ENCODE results near the gene P4HB.

Gene P4HB

DNA sequence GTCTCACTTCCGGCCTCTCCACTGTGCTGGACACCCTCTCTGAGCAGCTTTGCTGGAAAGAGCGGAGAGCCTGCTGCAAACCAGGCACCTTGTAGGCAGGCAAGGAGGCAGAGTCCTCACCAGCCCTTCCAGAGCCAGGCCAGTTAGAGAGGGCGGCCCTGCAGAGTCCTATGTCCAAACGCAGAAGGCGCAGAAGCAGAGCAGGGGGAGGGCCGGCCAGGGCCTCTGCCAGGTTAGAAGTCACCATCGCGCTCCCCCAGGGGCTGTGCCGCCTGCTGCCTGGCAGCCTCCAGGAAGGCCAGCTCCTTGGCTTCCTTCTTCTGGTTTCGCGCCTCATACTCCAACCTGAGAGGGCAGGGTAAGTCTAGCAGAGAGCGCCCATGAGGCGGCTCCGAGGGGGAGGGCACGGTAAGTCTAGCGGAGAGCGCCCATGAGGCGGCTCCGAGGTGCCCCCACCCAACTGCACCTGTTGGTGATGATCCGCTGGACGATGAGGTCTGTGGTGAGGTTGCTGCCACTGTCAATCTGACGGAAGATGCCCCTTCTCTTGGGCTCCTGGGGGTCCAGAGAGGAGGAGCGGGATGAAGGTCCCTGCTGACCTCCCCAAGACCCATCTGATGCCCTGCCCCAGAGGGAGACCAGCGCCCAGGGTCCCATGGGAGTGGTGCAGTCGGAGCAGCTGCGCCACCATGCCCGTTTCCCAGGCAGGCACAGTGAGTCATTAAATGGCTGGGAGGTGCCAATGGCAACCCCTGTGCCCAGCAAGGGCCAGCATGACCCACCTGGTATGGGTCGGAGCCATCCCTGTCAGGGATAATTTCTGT, 44.5 kb upstream of the P4HB start:
- no peak for TF ChIP-seq CTCF (IDR thresholded peaks at IDR 0.05)

- no peak for TF ChIP-seq CTCF (IDR thresholded peaks at IDR 0.05)
Measured at GRCh38 chr17:81903896-81904599, 43.7 kb upstream of the P4HB start.

DNA sequence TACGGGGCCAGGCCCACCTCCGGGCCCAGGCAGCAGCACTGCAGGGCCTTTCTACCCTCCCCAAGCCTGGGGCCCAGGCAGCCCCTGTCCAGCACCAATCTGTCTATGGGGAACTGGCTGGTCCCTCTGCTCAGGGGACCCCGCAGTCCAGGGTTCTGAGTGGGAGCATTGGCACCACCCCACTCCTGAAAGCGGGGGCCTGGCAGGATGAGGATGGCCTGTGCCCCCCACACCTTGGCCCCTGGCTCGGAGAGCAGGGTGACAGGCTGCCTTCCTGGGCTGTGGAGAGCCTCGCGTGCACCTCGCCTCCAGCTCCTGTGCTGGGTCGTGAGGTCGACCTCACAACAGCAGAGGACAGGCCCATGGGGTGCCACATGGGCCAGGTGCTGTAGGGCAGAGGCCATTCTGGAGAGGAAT, 43.1 kb upstream of the P4HB start:
- no peak for TF ChIP-seq CTCF (IDR thresholded peaks at IDR 0.05)

- no peak for TF ChIP-seq CTCF (IDR thresholded peaks at IDR 0.05)
Measured at GRCh38 chr17:81902653-81903414, 42.5 kb upstream of the P4HB start.

- TF ChIP-seq CTCF (IDR thresholded peaks at IDR 0.05): no peak
Measured at GRCh38 chr17:81902023-81902652, 41.8 kb upstream of the P4HB start, which contains the start of gene NPB. NPB (plus strand) TSS chr17:81902238; CDS start chr17:81902278, 40 bp downstream.

GRCh38 chr17:81901167-81902022, 41.1 kb upstream of the P4HB start:
- TF ChIP-seq CTCF (IDR thresholded peaks at IDR 0.05): no peak

All from LNCAP (cell line).